T-helper 1 cell treated with Interleukin-12 subunit alpha and Interleukin-12 subunit beta and Interleukin-4 antibody, amounts not matched to agents 30 ng/mL and 1 ng/mL, for 36 hours (primary cell): Measurements from ENCODE around the gene RIBC1. TPM values are rescaled to one million over a fixed set of nuclear protein-coding genes. Genes with fewer than 3 reads are reported as not detected.
"Not testable (repeated sequence)": the region's sequence is repeated elsewhere in the genome, so short reads cannot be mapped to it uniquely, and the experiment has no call there.

Experiments
- intact Hi-C: fragments of 100-400 bp; cut with micrococcal nuclease; formaldehyde crosslinking; loops from one replicate; pipeline ENCODE4 v1.15.1; 2024
- total RNA-seq: library from RNA; stranded (reverse); gene quantifications from 2 replicates; pipeline ENCODE4 v1.2.3, GENCODE V29; 2022

RIBC1 gene
- total RNA-seq, 1 donor from 2014 or later, result 0.54 TPM

DNA sequence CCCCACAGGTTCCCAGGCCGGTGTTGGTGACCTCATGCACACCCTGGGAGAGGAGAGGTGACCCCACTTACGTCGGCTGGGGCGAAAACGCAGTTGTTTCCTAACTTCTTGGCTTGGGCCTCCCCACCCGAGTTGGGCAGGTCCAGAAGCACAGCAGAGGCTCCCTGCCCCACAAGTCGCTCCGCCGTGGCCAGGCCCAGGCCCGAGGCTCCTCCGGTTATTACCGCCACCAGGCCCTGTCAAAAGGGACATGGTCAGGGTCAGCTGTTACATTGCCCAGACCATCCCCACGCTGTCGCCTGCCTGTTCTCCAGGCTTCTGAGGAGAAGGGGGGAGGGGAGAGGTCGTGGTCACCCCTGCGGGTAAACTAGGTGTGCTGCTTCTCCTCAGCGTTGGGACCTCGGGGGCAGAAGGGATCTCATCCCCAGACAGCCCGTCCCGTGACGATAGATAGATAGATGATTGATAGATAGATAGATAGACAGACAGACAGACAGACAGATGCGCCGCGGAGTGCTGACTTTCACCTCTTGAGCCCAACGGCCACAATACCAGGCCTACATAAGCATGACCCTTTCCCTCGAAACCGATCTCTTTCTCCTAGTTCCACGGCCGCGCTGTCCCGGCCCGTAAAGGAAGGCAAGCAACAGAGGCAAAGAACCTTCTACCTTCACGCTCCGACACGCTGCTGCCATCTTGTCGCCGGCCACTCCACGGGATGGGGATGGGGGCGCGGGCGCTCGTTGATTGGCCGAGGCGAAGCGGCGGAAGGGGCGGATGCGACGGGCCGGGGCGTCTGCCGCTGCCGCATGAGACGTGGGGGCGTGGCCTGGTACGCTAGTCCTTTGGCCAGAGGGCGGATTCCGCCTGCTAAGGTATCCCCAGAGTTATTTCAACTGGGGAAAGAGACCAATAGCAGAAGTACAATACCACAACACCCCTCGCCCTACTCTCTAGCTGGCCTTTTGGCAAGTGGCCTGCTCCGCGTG lies 11.3 kb downstream of the RIBC1 start, which contains the start of gene HSD17B10:
HSD17B10 (minus strand) TSS at position 720 of the 989 bp plus-strand sequence; CDS start at position 695, 25 bp downstream.
- intact Hi-C loops, result loop anchor here (1.0 to 10.0 kb wide), 3 partner anchors 12 to 1371 kb away; partner anchors contain the start of genes MAGED2, RIBC1, SMC1A and TSR2

- intact Hi-C loops, result loop anchor here (1.0 to 10.0 kb wide), 4 partner anchors 119 to 1369 kb away; partner anchors contain the start of genes MAGED2 and TSR2
These were observed 13.3 kb downstream of the RIBC1 start for GRCh38 chrX:53435997-53436396.

- intact Hi-C loops, result loop anchor here (10.0 kb wide), 2 partner anchors 1008 to 1368 kb away; partner anchors contain the start of genes MAGED2 and TSR2
These were observed 14.5 kb downstream of the RIBC1 start for GRCh38 chrX:53437206-53437605.

- intact Hi-C loops, result loop anchor here (10.0 kb wide), 2 partner anchors 1006 to 1366 kb away; partner anchors contain the start of genes MAGED2 and TSR2
These were observed 15.6 kb downstream of the RIBC1 start for GRCh38 chrX:53438174-53438831.

GRCh38 chrX:53438832-53439230 lies 16.2 kb downstream of the RIBC1 start:
- intact Hi-C loops, result loop anchor here (10.0 kb wide), 2 partner anchors 1006 to 1366 kb away; partner anchors contain the start of genes MAGED2 and TSR2

DNA sequence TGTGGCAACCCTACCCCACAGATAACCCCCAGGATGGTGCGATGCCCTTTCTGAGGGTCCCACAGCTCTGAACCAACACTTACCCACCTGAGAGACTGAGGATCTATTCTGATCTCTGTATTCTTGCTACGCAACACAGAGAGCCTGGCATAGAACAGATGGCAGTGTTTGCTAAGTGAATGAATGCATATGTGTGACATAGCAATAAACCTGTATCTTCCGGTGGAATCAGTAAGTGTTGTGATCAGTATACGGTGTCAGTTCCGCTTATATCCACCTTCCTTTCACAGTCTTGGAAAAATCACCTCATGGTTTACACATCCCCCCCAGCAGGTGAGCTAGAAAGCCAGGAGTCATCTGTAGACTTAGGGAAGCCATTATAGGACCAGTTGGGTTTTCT lies 17.4 kb downstream of the RIBC1 start:
- intact Hi-C loops, result no loop called here

GRCh38 chrX:53440621-53441517 lies 18.2 kb downstream of the RIBC1 start:
- intact Hi-C loops, result loop anchor here (1.0 kb wide), 2 partner anchors 19 to 128 kb away; partner anchors contain the start of genes RIBC1 and SMC1A

GRCh38 chrX:53441531-53442321 lies 19.1 kb downstream of the RIBC1 start:
- intact Hi-C loops, result loop anchor here (1.0 kb wide), 2 partner anchors 19 to 128 kb away; partner anchors contain the start of genes RIBC1 and SMC1A

DNA sequence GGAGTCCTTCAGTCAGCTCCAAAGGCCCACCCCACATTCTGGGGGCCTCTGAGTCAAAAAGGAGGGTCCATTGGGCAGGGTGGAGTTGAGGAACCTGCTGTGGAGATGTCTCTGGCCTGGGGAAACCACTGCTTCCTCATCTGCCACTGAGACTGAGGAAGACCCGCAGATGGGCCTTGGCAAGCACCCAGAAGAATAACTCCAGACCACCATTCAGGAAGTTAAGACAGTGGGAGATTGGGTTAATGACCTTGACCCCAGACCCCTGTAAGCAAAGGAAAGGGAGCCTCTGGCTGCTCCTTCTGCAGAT lies 19.6 kb downstream of the RIBC1 start:
- intact Hi-C loops, result no loop called here

DNA sequence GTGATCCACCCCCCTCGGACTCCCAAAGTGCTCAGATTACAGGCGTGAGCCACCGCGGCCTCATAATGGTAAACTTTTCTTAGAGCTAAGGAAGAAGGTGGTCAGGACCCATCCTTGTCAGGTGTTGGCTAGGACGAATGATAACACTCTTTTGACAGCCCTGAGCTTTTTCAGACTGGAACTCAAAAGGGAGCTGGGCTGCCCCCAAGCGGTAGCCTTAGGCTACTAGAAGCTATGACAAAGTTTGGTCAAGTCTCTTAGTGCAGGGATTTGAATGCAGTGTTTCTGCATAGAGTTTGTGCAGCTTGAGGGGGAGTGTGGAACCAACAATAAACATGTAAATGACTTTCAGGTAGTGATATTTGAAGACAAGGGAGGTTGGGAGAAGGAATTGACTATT lies 23.3 kb downstream of the RIBC1 start:
- intact Hi-C loops, result loop anchor here (1.0 kb wide), 2 partner anchors 129 to 133 kb away; no protein-coding TSS in a partner anchor

DNA sequence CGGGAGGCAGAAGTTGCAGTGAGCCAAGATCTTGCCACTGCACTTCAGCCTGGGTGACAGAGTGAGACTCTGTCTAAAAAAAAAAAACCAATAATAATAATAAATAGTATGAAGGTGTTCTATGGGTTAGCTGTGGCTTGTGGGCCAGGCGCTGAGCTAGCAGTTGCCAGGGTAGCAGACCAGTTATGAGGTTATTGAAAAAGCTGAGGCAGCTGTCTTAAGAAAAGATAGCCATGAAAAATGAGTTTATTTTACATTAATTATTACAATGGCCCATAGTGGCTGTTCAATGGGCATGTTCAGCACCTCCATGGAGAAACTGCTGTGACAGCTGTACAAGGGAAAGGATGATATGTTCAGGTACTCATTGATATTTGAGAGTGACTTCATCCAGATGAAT lies 24.8 kb downstream of the RIBC1 start:
- intact Hi-C loops, result no loop called here

- intact Hi-C loops, result no loop called here
These were observed 27.0 kb downstream of the RIBC1 start for GRCh38 chrX:53449632-53450031.

GRCh38 chrX:53452812-53453211 lies 30.1 kb downstream of the RIBC1 start:
- intact Hi-C loops, result no loop called here

GRCh38 chrX:53456254-53456653 lies 33.6 kb downstream of the RIBC1 start:
- intact Hi-C loops, result no loop called here

- intact Hi-C loops, result no loop called here
These were observed 35.4 kb downstream of the RIBC1 start for GRCh38 chrX:53458082-53458481.

DNA sequence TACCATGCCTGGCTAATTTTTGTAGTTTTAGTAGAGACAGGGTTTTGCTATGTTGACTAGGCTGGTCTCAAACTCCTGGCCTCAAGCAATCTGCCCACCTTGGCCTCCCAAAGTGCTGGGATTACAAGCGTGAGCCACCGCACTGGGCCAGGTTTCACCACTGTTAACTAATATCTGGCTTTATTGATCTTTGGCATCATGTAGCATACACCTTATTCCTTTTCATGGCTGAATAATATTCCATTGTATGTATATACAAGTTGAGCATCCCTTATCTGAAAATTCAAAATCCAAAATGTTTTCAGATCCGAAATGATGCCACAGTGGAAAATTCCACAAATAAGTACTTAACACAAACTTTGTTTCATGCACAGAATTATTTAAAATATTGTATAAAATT lies 46.0 kb downstream of the RIBC1 start:
- intact Hi-C loops, result not testable (repeated sequence)

- intact Hi-C loops, result no loop called here
These were observed 48.7 kb downstream of the RIBC1 start for GRCh38 chrX:53471346-53471745.

GRCh38 chrX:53474707-53475106 lies 52.0 kb downstream of the RIBC1 start:
- intact Hi-C loops, result no loop called here

GRCh38 chrX:53476371-53476770 lies 53.7 kb downstream of the RIBC1 start:
- intact Hi-C loops, result no loop called here

DNA sequence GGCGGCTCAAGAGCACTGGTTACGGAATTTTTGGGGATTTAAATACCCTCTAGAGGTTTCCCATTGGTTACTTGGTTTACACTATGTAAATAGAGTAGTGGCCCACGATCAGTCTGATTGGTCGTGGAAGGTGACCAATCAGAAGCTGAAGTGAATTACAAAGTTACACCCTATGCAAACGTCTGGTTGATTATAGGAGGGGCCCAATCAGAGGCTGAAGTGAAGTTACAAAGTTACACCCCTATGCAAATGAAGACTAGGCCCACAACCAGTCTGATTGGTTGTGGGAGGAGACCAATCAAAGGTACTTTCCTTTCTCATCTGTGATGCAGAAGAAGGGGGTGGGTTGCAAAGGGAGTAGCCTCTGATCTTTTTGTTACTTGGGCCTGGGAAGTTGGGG lies 56.6 kb downstream of the RIBC1 start:
- intact Hi-C loops, result no loop called here
